ENCODE data around the gene SAPCD1.

Gene SAPCD1

DNA sequence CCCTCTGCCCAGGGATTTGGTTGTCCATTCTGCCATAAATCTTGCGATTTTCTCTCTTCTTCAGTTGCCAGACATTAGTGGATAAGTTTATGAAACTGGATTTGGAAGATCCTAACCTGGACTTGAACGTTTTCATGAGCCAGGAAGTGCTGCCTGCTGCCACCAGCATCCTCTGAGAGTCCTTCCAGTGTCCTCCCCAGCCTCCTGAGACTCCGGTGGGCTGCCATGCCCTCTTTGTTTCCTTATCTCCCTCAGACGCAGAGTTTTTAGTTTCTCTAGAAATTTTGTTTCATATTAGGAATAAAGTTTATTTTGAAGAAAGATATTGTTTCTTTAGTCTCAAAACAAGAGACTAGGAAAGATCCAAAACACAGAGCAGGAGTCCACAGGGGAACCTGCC lies at the start of gene SAPCD1:
TSS of gene SAPCD1 (plus strand) at position 301 of the 400 bp plus-strand sequence. CDS start 399 bp downstream, outside the sequence.
- DNase-seq (ENCODE audit: low read depth, low spot score): no peak

DNA sequence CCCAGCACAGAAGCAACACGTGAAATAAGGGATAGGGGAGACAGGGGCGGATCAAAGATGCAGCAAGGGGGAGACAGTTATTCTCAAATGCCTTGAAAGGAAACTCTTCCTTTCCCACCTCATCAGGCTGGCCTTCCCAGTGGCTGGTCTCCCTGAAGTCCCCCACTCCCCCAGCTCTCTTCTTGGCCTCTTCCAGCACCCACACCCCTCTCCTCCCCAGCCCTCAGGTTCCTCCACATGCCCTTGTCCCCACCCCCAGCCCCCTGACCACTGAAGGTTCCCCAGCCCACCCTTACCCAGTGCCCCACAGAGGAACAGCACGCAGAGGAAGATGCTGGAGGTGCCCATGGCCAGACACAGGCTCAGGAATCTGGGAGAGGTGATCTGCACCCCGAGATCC lies 49.0 kb upstream of the SAPCD1 start:
- no peak for DNase-seq (ENCODE audit: low read depth, low spot score)

DNA sequence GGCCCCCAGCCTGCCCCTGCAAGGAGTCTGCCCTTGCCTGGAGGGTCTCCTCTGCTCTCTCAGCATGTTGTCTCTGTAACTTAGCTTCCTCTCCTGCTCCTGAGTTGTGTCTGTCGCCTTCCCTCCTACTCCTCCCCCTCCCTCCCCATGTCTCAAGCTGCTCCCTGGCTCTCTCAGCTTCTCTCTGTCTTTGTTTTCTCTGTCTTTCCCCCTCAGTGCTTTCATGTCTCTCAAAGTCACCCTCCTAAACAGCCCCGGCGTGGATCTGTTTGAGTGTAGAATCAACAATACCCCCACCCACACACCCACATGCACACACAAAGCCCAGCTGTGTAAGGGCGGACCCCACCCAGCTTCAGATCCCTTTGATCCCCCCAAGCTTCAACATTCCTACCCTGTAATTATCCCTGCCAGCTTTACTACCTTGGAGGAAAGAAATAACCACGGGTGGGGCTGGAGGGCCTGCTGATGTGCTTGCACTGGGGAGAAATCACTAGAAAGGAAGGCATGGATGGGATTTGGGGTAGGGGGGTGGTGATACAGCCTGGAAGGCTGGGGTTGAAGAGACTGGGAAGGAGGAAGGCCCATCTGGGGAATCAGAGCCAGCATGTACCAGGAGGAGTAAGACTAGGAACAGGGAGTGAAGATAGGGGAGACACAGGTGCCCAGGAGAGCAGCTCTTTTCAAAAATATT lies 48.3 kb upstream of the SAPCD1 start:
- DNase-seq (ENCODE audit: low read depth, low spot score): no peak

DNA sequence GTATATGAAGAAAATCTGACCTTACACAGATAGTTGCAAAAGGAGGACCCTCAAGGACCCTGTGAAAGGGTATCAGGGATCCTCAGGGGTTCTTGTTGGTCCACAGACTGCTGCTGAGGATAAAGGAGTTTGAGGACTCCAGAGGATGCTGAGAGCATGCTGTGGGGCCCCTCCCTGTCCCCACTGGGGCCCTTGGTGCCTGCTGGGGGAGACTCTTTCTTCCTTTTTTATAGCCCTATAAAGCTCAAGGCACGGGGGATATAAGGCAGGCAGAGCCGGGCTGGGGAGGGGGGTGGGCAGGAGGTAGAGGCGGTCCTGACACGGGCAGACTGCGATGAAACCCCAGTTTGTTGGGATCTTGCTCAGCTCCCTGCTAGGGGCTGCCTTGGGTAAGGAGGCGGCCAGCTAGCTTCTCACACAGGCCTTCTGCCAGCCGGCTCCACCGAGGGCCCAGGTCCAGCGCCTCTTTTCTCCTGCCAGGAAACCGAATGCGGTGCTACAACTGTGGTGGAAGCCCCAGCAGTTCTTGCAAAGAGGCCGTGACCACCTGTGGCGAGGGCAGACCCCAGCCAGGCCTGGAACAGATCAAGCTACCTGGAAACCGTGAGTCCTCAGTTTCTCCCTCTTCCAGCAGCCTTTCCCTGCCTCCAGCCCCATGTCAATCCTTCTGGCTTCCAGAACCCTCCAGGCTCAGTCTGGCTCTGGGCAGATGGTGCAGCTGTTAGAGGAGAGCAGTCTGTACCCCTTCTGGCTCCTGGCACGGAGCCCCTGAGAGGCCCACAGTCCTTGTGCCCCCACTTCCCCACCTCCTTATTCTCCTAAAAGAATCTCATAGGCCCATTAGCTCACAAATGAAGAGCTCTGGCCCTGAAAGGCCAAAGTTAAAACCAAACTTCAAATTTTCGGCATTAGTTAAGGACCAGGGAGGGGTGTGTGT lies 47.2 kb upstream of the SAPCD1 start, which contains the start of gene LY6G6D:
TSS of gene LY6G6D (plus strand) at position 327 of the 937 bp plus-strand sequence. CDS start at position 335, 8 bp downstream.
- no peak for DNase-seq (ENCODE audit: low read depth, low spot score)

DNA sequence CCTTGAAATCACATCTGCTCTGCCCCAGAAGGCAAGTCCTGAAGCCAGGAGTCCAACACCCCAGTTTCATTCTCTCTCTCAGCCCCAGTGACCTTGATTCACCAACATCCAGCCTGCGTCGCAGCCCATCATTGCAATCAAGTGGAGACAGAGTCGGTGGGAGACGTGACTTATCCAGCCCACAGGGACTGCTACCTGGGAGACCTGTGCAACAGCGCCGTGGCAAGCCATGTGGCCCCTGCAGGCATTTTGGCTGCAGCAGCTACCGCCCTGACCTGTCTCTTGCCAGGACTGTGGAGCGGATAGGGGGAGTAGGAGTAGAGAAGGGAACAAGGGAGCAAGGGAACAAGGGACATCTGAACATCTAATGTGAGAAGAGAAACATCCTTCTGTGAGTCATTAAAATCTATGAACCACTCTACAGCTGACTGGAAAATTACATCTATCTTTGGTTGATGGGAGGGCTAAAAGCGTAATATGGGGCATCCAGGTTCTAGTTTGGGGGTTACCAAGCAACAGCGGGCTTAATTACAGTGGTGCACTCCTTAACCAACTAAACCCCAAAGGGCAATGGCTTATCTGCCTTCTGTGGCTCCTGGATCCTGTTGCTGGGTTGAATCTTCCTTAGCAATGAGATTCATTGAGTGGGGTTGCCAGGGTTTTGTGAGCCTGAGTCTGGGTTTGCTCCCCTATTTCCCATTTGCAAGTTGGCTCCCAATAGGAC lies 44.8 kb upstream of the SAPCD1 start:
- DNase-seq (ENCODE audit: low read depth, low spot score): no peak

DNA sequence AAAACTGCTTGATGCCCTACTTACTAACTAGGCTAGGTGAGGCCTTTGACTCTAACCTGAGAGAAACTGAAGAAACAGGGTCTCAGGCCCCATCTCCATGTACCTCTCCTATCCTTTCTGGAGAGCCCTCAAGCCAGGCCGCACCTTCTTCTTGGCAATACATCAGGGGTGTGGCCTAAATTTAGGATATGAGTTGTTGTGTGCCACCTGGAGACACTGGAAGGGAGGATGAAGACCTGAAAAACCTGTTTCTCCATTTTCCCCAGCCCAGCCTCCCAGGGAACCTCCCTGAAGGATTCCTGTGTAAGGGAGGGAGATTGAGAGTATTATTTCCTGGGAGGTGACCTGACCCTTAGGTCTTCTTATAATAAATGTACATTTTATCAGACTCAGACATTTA lies 44.2 kb upstream of the SAPCD1 start:
- no peak for DNase-seq (ENCODE audit: low read depth, low spot score)

DNA sequence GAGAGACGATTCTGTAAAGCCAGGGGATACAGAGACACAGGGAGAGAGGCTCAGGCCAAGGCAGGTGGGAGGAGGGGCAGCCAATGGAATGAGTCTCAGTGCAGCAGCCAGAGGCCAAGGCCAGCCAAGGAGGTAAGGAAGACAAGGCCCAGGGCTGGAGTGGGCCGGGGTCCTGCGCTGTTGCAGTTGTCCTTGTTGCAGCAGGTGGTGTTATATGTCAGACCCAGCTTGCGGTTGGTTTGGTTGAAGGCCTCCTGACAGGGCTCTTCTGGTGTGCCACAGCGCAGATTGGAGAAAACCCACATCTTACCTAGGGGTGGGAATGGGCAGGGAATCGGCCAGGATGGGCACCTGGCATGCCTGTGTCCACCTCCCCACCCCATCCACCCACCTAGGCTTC lies 43.5 kb upstream of the SAPCD1 start:
- DNase-seq (ENCODE audit: low read depth, low spot score): no peak

DNA sequence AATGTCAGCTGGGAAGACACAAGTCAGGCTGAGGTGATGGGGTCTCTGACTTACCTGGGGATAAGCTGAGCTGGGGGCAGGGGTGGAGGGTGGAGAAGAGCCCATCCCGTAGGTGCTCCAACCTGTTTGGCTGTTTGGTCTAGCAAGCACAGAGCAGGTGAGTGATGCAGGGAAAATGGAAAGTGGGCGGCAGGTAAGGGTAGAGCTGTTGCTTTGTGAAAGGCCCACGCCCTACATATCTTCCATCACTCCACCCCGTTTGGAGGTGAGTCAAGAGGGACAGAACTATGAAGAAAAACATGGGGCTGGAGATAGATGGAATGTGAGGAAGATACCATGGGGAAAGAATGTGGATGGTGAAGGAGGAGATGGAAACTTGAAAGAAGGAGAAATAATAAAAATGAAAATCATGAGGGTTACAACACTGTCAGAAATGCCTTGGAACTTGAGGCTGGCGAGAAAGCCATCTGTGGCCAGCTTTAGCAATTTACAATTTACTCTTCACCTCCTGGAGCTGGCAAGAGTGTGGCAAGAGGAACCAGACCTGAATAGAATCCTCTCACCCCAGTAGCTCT lies 42.2 kb upstream of the SAPCD1 start:
- DNase-seq (ENCODE audit: low read depth, low spot score): no peak

DNA sequence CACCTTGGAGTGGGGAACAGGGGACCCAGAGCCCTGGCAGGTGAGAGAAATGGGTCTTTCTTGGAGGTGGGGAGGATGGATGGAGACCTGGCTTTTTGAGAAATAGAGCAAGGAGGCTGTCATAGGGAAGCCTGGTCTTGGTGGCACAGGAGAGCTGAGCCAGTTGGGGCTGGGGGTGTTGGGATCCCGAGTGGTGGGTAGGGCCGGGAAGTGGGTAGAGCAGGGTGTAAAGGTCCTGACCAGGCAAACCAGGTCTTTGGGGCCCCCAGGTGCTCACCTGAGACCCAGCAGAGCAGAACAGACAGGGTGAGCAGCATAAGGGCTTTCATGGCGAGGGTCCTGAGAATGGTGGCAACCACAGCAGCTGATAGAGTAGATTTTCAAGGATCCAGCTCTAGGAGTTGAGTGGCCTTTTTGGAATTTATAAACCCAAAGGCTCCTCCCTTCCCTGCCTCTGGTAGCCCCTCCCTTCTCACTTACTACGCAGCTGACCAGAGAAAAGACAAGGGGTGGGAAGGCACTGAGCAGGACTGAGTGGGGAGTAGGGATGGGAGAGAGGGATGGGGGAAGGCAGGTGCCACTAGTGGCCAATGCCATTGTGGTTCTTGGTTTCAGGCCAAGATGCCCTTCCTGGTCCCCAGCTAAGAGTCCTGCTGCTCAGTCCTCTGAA lies 41.0 kb upstream of the SAPCD1 start, which contains the start of gene LY6G6C:
TSS of gene LY6G6C (minus strand) at position 396 of the 670 bp plus-strand sequence. CDS start at position 329, 67 bp downstream.
- no peak for DNase-seq (ENCODE audit: low read depth, low spot score)

DNA sequence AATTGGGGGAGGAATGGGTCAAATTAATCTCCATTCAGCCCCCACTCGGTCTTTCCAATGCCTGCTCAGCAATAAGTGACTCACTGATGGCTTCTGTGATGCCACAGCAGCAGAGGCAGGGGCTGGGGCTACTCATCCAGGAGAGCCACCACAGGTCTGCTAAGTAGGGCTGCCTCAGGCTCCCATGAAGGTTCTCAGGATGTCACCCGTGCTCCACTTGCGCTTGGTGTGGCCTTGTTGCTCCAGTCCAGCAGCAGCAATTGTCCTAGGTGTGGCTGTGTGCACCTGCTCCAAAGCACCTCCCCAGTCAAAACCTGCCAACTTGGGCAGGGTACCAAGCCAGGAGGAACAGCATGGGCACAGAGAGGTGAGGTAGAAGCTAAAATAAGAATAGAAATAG lies 40.3 kb upstream of the SAPCD1 start:
- no peak for DNase-seq (ENCODE audit: low read depth, low spot score)

DNA sequence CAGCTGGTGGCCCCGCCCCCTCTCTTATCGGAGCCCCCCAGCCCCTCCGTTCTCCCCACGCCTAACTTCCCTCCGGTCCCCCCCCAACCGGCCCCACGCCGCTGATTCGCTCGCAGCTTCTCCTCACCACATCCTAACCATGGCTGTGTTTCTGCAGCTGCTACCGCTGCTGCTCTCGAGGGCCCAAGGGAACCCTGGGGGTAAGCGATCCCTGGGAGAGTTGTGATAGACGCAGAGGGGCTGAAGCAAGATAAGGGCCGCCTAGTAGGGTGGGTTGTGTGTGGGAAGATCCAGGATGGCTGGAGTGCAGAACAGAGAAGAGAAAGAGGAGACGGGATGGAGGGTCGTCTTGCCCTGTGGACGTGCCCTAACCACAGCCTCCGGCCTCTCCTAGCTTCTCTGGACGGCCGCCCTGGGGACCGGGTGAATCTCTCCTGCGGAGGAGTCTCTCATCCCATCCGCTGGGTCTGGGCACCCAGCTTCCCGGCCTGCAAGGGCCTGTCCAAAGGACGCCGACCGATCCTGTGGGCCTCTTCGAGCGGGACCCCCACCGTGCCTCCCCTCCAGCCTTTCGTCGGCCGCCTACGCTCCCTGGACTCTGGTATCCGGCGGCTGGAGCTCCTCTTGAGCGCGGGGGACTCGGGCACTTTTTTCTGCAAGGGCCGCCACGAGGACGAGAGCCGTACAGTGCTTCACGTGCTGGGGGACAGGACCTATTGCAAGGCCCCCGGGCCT lies 39.0 kb upstream of the SAPCD1 start, which contains the start of gene MPIG6B:
TSS of gene MPIG6B (plus strand) at position 129 of the 735 bp plus-strand sequence. CDS start at position 140, 11 bp downstream.
- no peak for DNase-seq (ENCODE audit: low read depth, low spot score)

DNA sequence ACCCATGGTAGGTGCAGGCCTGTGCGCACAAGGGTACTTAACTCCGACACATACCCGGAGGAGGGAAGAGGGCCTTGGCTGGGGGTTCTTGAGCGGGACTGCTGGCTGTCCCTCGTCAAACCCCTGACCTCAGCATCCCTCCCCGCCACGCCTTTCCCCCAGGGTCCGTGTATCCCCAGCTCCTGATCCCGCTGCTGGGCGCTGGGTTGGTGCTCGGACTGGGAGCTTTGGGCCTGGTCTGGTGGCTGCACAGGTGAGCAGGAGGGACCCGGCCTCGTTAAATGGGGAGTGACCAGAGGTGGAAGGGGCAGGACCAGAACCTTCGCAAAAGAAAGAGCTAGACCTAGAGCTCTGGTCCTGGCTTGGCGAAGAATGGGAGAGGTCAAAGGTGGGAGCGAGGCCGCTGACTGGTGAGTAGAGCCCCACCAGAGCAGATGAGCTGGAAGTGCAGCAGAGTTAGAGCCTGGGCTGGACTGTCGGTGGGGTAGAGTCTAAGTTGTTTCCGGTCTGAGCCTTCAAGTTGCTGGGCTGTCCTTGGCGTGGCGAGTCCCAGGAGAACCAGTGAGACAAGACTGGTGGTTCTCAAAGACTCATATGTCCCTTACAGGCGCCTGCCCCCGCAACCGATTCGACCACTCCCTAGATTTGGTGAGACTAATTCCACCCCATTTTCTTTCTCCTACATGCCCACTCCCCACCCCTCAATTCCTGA lies 38.3 kb upstream of the SAPCD1 start:
- DNase-seq (ENCODE audit: low read depth, low spot score): no peak

DNA sequence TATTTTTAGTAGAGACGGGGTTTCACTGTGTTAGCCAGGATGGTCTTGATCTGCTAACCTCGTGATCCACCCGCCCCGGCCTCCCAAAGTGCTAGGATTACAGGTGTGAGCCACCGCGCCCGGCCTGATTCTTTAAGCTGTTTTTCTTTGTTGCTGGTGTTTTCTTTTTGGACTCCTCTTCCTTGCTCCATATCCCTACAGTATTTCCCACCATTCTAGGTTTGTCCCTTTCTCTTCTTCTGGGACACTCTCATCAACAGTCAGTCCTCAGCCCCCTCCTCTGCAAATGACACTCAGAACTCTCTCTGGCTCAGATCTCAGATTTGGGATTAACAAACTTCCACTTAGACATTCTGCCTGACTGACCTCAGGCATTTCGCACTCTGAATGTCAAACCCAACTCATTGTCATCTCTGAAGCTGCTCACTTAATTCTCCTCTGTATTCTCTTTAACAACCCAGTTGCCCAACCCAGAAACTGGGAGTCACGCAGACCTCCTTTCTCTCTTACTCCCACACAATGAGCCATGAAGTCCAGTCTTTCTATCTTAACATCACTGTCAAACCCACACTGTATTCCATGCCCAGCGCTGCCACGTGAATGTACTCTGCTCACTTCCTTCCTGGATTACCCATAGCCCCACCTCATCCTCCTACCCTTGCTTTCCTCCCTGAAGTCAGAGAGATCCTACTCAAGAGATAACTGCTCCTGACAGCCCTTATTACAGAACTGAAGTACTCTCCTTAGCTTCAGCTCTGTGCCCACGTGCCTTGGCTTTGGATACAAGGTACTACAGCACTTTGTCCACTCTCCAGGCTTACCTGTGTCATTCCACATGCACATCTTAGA lies 36.7 kb upstream of the SAPCD1 start:
- no peak for DNase-seq (ENCODE audit: low read depth, low spot score)

DNA sequence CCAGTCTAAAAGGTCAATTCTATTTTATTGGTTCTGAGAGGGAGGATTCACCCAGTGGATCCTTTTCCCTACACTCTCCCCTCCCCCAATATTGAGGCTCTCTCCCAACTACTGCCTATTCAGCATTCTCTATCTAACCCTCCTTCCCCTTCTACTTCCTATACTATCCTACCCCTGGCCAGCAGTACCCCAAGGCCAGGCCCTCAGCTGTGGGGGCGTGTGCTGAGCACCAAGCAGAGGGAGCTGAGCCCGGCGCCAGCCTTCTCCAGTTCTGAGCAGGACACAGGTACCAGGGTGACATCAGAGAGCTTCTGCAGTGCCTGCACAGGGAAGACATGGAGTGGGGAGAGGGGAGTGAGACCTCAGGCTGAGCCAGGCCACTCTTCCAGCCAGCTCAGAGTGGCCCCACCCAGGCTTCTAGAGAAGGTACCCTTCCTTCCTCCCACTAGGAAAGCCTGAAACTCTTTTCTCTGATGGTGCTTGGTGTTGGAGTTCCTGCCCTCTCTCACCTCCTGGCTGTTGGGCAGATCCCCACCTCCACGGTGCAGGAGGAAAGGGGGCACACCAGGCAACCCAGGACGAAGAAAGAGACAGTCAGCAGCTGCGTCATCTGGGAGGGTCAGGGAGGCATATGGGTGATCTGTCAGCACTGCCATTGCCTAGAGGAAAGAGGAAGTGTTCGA lies 35.3 kb upstream of the SAPCD1 start:
- DNase-seq (ENCODE audit: low read depth, low spot score): no peak

DNA sequence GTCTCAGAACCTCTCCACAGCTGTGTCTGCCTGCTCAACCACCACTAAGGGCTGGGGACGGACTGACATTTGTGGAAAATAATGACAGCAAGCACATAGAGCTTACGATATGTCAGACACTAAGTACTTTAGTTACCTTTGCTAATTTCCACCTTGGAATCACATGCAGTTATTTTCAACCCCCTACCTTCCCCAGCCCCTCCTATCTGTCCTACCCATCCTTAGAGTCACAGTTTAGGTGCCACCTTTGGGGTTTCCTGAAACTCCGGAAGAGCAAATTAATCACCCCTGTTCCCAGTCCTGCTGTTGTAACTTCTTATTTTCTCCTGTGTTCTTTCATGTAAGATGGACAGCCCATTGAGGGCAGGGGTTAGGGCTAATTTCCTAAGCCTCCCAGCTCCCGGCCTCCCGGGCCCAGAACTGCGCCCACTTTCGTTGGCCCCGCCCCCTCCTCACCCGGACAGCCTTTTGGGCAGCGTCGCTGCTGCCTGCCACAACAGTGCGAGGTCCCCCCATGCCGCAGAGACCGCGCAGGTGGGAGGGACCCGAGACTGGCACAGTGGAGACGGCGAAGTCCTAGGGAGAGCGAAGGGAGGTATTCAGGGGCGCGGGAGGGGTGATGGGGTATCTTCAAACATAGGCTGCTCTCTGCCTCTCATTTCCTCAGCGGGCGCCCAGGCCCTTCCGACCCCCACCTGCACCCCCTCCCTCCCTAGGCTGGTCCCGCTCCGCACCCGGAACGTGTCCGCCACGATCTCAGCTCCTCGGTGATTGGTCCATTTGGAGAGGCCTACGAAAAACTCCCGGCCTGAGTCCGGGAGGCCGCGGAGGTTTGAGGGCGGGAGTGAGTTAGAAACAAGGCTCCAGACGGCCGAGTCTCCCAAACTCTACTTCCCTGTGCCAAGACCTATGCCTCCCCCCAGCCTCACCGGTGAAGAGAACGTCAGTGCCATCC lies 34.5 kb upstream of the SAPCD1 start:
- no peak for DNase-seq (ENCODE audit: low read depth, low spot score)

DNA sequence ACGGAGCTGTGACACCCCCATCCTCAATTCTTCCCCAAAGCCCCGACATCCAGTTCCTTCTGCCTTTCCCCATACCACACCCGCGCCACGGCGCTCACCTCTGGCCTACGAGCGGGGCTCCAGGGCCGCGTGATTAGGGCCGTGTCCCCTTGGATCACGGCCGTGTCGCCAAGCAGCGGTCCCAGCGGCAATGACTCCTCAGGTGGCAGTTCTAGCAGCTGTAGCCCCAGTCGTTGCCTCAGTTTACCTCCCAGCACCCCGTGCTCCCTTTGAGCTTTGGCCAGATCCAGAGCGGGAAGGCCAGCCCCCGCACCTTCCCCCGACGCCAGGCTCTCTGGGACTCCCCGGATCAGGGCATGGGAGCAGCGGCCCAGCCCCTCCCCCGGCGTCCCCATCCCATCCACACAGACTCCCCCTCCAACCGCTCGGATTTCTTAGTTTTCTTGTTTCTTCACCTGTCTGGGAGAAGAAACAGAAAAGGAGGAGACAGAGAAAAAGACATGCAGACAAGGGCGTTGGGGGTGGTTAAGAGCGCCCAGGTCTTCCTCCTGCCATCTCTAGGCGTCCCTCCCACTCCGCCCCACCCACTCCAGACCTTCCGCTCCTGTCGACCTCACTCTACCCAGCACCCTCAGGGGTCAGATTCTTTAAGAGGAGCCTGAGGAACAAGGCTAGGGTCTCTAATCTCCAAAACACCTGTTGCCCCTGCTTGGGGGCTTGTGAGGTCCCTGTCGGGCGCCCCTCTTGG lies 33.5 kb upstream of the SAPCD1 start, which contains the start of gene DDAH2:
TSS of gene DDAH2 (minus strand) at position 533 of the 748 bp plus-strand sequence. CDS start at position 395, 138 bp downstream.
- DNase-seq (ENCODE audit: low read depth, low spot score): no peak
